Pancreas (tissue), 10 donors: ENCODE measurements around the gene EPHB2. TPM values are rescaled to one million over a fixed set of nuclear protein-coding genes. Genes with fewer than 3 reads are reported as not detected.

Source experiments
- ATAC-seq, 4 donors: fragments of 200-7000 bp; cut with Tn5 transposase; one replicate each; pipeline versions ENCODE4 v1.8.0 to v1.9.1; 2020; ENCODE audit warnings: mild to moderate bottlenecking in 4 of 4, moderate library complexity in 4 of 4
- DNase-seq, 6 donors: peaks; one replicate each; pipeline ENCODE4 v3.0.0-alpha.2; 2020
- FAIRE-seq: peaks from 2 replicates; lab custom pipeline; 2012; peaks lifted over from hg19 to GRCh38; lab: Jason Lieb, UNC
- H3K27ac ChIP-seq, 4 donors: fragments of 200-600 bp; sonication (generic); 1 replicate in 3 of 4; 2 replicates in 1 of 4; pipeline versions ENCODE4 v1.5.0 to v1.8.0; 2020
- H3K27me3 ChIP-seq, 4 donors: fragments of 200-600 bp; one replicate each; pipeline ENCODE4 v1.8.0; 2021
- H3K36me3 ChIP-seq, 3 donors: fragments of 200-600 bp; sonication (generic) in 1 of 3; one replicate each; pipeline versions ENCODE4 v1.5.0 to v1.8.0; 2020 to 2021
- H3K4me1 ChIP-seq, 3 donors: fragments of 200-600 bp; one replicate each; pipeline ENCODE4 v1.8.0; 2021
- H3K4me3 ChIP-seq, 4 donors: fragments of 200-600 bp; sonication (generic) in 2 of 4; one replicate each; pipeline versions ENCODE4 v1.5.0 to v1.8.0; 2020 to 2021
- H3K9me3 ChIP-seq, 4 donors: fragments of 200-600 bp; one replicate each; pipeline ENCODE4 v1.8.0; 2021
- CTCF ChIP-seq, 4 donors: fragments of 200-600 bp; sonication (generic) in 3 of 4; IDR thresholded peaks; one replicate each; pipeline versions ENCODE4 v1.5.0 to v1.8.0; 2021; ENCODE audit warnings: antibody characterized with exemption in 4 of 4
- WGBS, 2 donors: extraction: QIAGEN DNeasy Blood & Tissue Kit; methylation state at CpG; one replicate each; pipeline ENCODE4 v1.1.7; 2013; 5-methylcytosine and 5-hydroxymethylcytosine counted together
- intact Hi-C, 3 donors: fragments of 100-400 bp; cut with DNase I; formaldehyde crosslinking; loops; one replicate each; pipeline versions ENCODE4 v1.11.1 to v1.14.2; 2022
- polyA plus RNA-seq, 2 donors: library from polyadenylated mRNA; stranded (reverse); fragments of 200-250 nt; gene quantifications; one replicate each; pipeline ENCODE4 v1.2.3, GENCODE V29; 2013
- total RNA-seq, 6 donors: library from RNA; stranded (reverse); fragmentation: NEBNext Ultra II Directional in 4 of 6; extraction: Animal tissue kit (Norgen Biotek cat#: 25700) in 4 of 6; gene quantifications; one replicate each; pipeline versions ENCODE4 v1.2.1 to v1.2.4, GENCODE V29; 2021 to 2023
- donor health status: healthy with polysubstance abuse.
- donor health status: DM: no; HTN: no; CAD: no; lungs with moderate emphysema.
- donor health status: DM: no; HTN: no; CAD: no.
- donor health status: control.
- donor health status: control.
- donor health status: Bipolar disorder and iron deficiency.
- donor health status: DM: yes; HTN: yes; CAD: no.
- donor health status: DM: no; HTN: no; CAD: no.
- donor health status: DM: no; HTN: no; CAD: no.
- donor health status: DM: yes; HTN: yes; CAD: no.

EPHB2 gene
- total and polyA plus RNA-seq, 8 donors = 1.3 to 10.0 (median 4.4) TPM

- H3K27ac ChIP-seq = no peak overlapping the region
- H3K9me3 ChIP-seq = no peaks in the 10 kb centered on the region
- peaks cover 0 to 5% (median 2%) of the 10 kb centered on the region in 3 donors for H3K4me1 ChIP-seq
- intact Hi-C loops = no loop called here
- H3K4me3 ChIP-seq = no peak overlapping the region
- WGBS, 2 donors = 78 to 83% methylated on average over 14 of the region's 14 CpGs
- ATAC-seq (no peak), DNase-seq (no peak), FAIRE-seq (no peak)
- TF ChIP-seq CTCF (IDR thresholded peaks at IDR 0.05) = no peak
- H3K27me3 ChIP-seq = no peaks in the 10 kb centered on the region
- H3K36me3 ChIP-seq = no peaks in the 10 kb centered on the region
Measured at GRCh38 chr1:22745669-22746585, 35.3 kb downstream of the EPHB2 start.

- intact Hi-C loops = no loop called here
- H3K36me3 ChIP-seq = no peaks in the 10 kb centered on the region
- H3K27ac ChIP-seq = no peak overlapping the region
- no peak for TF ChIP-seq CTCF (IDR thresholded peaks at IDR 0.05)
- H3K4me1 ChIP-seq = peaks cover 0 to 12% (median 9%) of the 10 kb centered on the region in 3 donors
- DNase-seq (no peak), ATAC-seq (no peak), FAIRE-seq (no peak)
- 74 to 81% methylated on average over 12 of the region's 12 CpGs for WGBS, 2 donors
- no peaks in the 10 kb centered on the region for H3K27me3 ChIP-seq
- H3K9me3 ChIP-seq = no peaks in the 10 kb centered on the region
- H3K4me3 ChIP-seq = no peak overlapping the region
Measured at GRCh38 chr1:22747021-22747734, 36.5 kb downstream of the EPHB2 start.

GRCh38 chr1:22747735-22748073, 37.1 kb downstream of the EPHB2 start:
- Histone ChIP-seq H3K27ac (no peak overlapping the region), H3K4me1 (peaks cover 0 to 12% (median 9%) of the 10 kb centered on the region in 3 donors), H3K9me3 (no peaks in the 10 kb centered on the region), H3K36me3 (no peaks in the 10 kb centered on the region), H3K4me3 (no peak overlapping the region), H3K27me3 (no peaks in the 10 kb centered on the region)
- 86 to 90% methylated on average over 4 of the region's 4 CpGs for WGBS, 2 donors
- ATAC-seq (no peak), FAIRE-seq (no peak), DNase-seq (no peak)
- intact Hi-C loops = no loop called here
- no peak for TF ChIP-seq CTCF (IDR thresholded peaks at IDR 0.05)

- no peaks in the 10 kb centered on the region for H3K9me3 ChIP-seq
- intact Hi-C loops = no loop called here
- H3K27ac ChIP-seq = peak overlapping the region in 2 of 4 donors; percentile 80 to 82
- ATAC-seq (no peak), DNase-seq (no peak), FAIRE-seq (no peak)
- no peak for TF ChIP-seq CTCF (IDR thresholded peaks at IDR 0.05)
- H3K4me1 ChIP-seq = peaks cover 0 to 12% (median 9%) of the 10 kb centered on the region in 3 donors
- H3K27me3 ChIP-seq = no peaks in the 10 kb centered on the region
- 66 to 81% methylated on average over 4 of the region's 4 CpGs for WGBS, 2 donors
- no peak overlapping the region for H3K4me3 ChIP-seq
- no peaks in the 10 kb centered on the region for H3K36me3 ChIP-seq
Measured at GRCh38 chr1:22749503-22749902, 38.9 kb downstream of the EPHB2 start.
